GM19324 (cell line): ENCODE measurements around the gene TMEM198.

Source experiments
- ATAC-seq: cut with Tn5 transposase; IDR thresholded peaks from one replicate; pipeline ENCODE4 v1.9.1; 2021; ENCODE audit warnings: mild to moderate bottlenecking, moderate library complexity; ENCODE audit not compliant: unreplicated experiment, low FRiP score

The TMEM198 gene

DNA sequence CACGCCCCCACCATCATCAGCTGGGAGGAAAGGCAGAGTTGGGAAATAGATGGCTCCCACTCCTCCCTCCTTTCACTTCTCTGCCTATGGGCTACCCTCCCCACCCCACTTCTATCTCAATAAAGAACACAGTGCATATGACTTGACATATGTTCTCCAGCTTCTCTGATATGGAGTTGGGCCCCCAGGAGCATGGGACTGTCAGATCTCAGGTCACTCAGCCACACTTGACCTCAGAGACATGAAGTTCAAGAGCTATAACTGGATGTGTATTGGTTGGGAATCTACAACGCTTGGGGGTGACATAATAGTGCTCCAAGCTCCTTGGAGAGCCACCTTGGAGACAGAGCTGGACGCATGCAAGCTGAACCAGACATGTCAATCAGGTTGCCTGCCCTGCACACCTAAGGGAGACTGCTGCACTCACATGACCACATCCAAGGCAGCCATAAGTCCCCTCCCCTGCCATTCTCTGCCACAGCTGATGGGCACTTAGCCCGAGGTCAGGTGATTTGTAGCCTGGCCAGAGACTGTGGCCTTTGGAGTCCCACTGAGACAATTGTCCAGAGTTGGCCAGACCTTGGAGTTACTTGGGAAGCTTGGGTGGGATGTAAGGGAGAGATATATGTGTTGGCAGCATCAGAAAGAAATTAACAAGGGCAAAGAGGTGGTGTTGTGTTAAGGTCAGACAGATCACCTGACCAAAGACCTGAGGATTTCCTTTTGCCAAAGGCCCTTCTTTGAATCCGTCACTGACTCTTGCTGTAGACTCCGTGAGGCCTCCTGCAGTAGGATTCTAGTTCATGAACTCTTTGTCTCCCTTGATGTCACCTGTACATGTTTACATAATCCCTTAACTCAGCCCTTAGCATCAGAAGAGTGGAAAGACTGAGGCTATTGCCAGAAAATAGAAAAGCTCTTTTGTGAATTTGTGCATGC is 32.0 kb downstream of the TMEM198 start:
- ATAC-seq, result no peak

DNA sequence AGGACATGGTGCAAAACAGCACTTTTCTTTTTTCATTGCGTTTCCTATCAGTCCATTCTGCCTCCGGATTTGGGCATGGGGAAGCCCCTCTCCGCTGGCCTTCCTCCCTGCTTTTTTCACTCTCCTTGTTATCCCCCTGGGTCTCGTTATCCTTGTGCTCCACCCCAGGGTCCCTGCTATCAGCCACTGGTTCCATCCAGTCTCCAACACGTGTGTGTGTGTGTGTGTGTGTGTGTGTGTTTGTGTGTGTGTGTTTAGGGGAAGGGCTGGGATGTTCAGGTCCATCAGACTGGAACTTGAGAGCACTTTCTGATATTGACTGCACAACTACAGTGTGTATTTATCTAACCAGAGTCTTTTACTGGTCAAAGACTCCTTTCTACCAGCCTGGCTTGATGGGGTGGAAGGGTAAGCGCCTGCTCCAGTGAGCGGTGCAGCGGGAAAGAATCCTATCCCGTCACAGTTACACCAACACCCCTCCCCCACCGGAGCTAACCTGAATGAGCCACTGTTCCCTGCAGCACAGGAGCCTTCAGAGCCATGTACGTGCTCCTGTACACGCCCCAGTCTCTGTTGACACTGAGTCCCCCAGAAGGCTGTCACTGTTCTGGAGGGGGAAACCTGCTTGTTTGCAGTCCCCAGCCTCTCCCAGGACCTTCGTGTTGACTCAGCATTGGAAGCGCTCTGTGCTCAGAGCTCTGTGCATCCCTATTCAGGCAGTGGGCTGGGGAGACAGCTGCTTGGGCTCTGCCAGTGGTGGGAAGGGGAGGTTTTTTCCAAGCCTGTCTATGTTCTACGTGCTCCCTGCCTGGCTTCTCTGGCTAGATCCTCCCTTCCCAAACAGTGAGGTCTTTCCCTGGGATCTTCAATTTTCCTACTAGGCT is 32.9 kb downstream of the TMEM198 start:
- no peak for ATAC-seq

DNA sequence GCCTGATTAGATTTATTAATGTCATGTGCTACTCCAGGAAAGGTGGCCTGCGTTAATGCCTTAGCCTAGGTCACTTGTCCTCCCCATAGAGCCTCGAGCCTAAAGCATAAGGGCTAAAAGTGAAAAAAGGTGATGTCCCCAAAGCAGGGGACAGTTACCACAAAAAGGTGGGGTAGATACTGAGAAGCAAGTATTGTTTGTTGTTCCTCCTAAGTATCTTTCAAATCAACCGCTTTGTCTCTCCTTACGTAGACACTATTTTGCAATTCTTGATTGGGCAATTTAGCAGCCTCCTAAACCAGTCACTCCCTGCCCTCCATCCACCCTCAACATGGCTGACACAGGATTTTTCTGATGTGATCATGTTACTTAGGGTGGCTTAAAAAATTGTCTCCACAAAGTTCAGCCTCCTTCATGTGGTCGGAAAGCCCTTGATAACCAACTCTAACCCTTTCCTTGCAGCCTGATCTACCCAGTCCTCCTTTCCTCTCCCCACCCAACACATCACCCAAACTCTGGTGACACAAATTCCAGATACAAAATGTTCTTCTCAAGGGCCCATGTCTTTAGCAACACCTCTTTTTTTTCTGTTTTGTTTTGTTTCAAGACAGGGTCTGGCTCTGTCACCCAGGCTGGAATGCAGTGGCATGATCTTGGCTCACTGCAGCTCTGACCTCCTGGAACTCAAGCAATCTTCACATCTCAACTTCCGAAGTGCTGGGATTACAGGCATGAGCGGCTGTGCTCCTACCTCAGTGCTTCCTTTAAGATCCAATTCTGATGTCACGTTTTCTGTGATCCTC is 35.2 kb downstream of the TMEM198 start:
- ATAC-seq, result no peak

- ATAC-seq, result no peak
These were observed 37.5 kb downstream of the TMEM198 start for GRCh38 chr2:219581346-219581745.

DNA sequence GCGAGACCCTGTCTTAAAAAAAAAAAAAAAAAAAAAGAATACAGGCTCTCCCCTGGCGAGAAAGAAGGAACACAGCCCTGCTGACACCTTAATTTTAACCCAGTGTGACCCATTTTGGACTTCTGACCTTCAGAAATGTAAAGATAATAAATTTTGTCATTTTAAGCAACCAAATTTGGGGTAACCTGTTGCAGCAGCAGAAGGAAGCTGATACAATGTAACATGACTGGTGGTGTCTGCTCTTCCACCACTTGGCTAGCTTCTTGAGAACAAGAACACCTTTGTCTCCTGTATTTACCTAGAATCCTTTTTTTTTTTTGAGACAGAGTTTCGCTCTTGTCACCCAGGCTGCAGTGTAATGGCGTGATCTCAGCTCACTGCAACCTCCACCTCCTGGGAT is 47.3 kb downstream of the TMEM198 start:
- no peak for ATAC-seq

GRCh38 chr2:219592736-219593135 is 48.9 kb downstream of the TMEM198 start:
- ATAC-seq, result no peak

DNA sequence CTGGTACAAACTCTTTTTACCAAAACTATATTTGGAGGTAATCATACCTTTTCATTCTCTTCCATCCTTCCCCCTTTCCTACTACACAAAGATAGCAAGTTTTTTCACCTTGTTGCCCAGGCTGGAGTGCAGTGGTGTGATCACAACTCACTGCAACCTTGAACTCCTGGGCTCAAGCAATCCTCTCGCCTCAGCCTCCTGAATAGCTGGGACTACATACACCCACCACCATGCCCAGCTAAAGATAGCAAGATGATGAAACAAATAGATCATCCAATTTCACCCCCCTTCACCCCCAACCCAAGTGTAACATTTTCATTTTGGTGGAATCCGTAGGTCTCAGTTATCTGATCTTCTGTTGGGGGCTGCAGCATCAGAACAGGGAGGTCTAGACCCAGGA is 49.3 kb downstream of the TMEM198 start:
- ATAC-seq, result no peak

DNA sequence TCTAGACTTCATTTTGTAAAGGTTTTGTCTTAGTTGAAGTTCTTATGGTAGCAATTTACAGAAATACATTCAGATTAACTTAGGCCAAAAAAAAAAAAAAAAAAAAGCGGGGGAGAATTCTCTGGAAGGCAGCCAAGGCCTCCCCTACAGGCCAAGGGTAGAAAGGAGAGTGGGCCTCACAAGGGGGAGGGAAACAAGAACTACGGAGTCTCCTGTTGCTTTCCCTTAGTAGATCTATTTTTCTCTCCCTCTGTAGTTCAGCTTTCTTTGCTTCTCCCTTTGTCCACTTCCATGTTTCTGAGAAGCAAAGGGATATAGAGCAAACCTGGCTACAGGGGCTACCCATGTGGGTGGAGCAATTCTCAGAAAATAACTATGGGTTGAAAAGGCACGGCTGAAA is 51.4 kb downstream of the TMEM198 start:
- ATAC-seq, result no peak

GRCh38 chr2:219596954-219597551 is 53.2 kb downstream of the TMEM198 start:
- ATAC-seq, result peak; percentile 0

- peak; percentile 94 for ATAC-seq
These were observed 53.9 kb downstream of the TMEM198 start, which contains the start of gene STK11IP for GRCh38 chr2:219597552-219598307. Gene STK11IP, plus strand, starts transcription at chr2:219597857. Its CDS starts 263 bp downstream, at chr2:219598120.

DNA sequence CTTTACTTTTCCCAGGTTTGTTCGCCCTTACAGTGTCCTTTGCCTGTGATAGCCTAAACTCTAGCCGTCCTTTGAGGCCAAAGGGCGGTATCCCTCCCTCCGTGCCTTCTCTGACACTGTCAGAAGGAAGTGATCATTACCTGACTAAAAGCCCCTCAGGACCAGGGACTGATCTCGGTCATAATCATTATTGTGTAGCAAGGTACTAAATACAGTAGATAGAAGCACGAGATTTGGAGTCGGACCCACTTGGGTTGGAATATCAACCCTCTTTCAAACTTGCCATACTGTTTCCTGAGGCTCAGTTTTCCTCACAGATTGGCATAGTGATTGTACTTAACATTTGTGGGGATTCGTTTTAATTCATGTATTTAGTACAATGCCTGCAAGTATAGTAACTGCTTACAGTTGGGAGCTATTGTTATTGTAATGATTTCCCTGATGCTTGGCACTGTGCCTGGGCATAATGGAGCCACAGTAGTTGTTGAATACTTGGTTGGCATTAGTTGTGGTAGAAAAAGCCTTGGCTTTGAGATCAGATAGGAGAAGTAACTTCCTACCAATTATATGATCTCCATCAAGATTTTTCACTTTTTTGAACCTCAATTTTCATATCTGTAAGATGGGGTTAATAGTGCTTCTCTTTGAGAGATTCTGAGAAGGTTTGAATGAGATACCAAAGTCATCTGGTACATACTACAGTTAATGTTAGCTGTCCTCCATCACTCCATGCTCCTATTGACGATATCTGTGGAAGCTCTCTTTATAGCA is 54.7 kb downstream of the TMEM198 start:
- ATAC-seq, result no peak
